Neural progenitor cell (in vitro differentiated cells): ENCODE data around the gene REELD1. TPM values are rescaled to one million over a fixed set of nuclear protein-coding genes. Genes with fewer than 3 reads are reported as not detected.
A peak's percentile ranks its signal among the peaks of the same experiment; 100 is the strongest.

Source experiments
- DNase-seq: peaks from one replicate; pipeline ENCODE4 v3.0.0-alpha.2; 2016; ENCODE audit warnings: low spot score
- H2AFZ ChIP-seq: fragments of 200-600 bp; sonication (generic); replicated peaks from 2 replicates; pipeline ENCODE4 v1.6.1; 2016; ENCODE audit warnings: antibody characterized with exemption
- H3F3A ChIP-seq: fragments of 200-600 bp; sonication (generic); 2 replicates; pipeline ENCODE4 v1.6.1; 2016; ENCODE audit warnings: antibody characterized with exemption, low read depth
- H3K27ac ChIP-seq: fragments of 200-600 bp; sonication (generic); 2 replicates; pipeline ENCODE4 v1.5.1; 2016; ENCODE audit warnings: mild to moderate bottlenecking
- H3K27me3 ChIP-seq: fragments of 200-600 bp; sonication (generic); 2 replicates; pipeline ENCODE4 v1.6.1; 2016; ENCODE audit warnings: mild to moderate bottlenecking, moderate library complexity
- H3K36me3 ChIP-seq: fragments of 200-600 bp; sonication (generic); 2 replicates; pipeline ENCODE4 v1.5.1; 2016
- H3K4me1 ChIP-seq: fragments of 200-600 bp; sonication (generic); 2 replicates; pipeline ENCODE4 v1.6.1; 2016; ENCODE audit warnings: mixed run types
- H3K4me2 ChIP-seq: fragments of 200-600 bp; sonication (generic); 2 replicates; pipeline ENCODE4 v1.6.1; 2016
- H3K4me3 ChIP-seq: fragments of 200-600 bp; sonication (generic); 2 replicates; pipeline ENCODE4 v1.5.1; 2016
- H3K79me2 ChIP-seq: fragments of 200-600 bp; sonication (generic); 2 replicates; pipeline ENCODE4 v1.6.1; 2016; ENCODE audit warnings: low read depth
- H3K9ac ChIP-seq: fragments of 200-600 bp; sonication (generic); 2 replicates; pipeline ENCODE4 v1.6.1; 2016
- H3K9me3 ChIP-seq: fragments of 200-600 bp; sonication (generic); 2 replicates; pipeline ENCODE4 v1.5.1; 2016; ENCODE audit warnings: low read depth
- H4K20me1 ChIP-seq: fragments of 200-600 bp; sonication (generic); 2 replicates; pipeline ENCODE4 v1.6.1; 2016; ENCODE audit warnings: low read depth
- H3K27ac Mint-ChIP-seq: 3 replicates; pipeline ENCODE4 v1.8.0; 2021; ENCODE audit warnings: mixed read lengths
- H3K27me3 Mint-ChIP-seq: 2 replicates; pipeline ENCODE4 v1.8.0; 2022; ENCODE audit warnings: low read depth, mild to moderate bottlenecking, inconsistent platforms, moderate library complexity, mixed read lengths; ENCODE audit not compliant: insufficient read depth
- H3K36me3 Mint-ChIP-seq: 3 replicates; pipeline ENCODE4 v1.8.0; 2021; ENCODE audit warnings: mixed read lengths
- H3K4me1 Mint-ChIP-seq: 3 replicates; pipeline ENCODE4 v1.8.0; 2021; ENCODE audit warnings: mixed read lengths
- H3K4me3 Mint-ChIP-seq: 3 replicates; pipeline ENCODE4 v1.8.0; 2021; ENCODE audit warnings: mild to moderate bottlenecking, moderate library complexity, mixed read lengths
- H3K9me3 Mint-ChIP-seq: 3 replicates; pipeline ENCODE4 v1.8.0; 2020; ENCODE audit warnings: mixed read lengths
- EZH2 ChIP-seq: fragments of 200-600 bp; sonication (generic); IDR thresholded peaks from 2 replicates; pipeline ENCODE4 v1.6.1; 2017; ENCODE audit warnings: antibody characterized with exemption, mild to moderate bottlenecking, moderate library complexity
- EZH2phosphoT487 ChIP-seq: fragments of 200-600 bp; sonication (generic); IDR thresholded peaks from 2 replicates; pipeline ENCODE4 v1.6.1; 2017; ENCODE audit warnings: antibody characterized with exemption
- total RNA-seq: library from RNA; depleted of rRNA; stranded (reverse); fragments of >200 nt; gene quantifications from 2 replicates; pipeline ENCODE4 v1.2.3, GENCODE V29; 2015; ENCODE audit warnings: low replicate concordance
- TF ChIP-seq, protein P1 (sequence below): fragments of 200-600 bp; sonication (generic); IDR thresholded peaks from 2 replicates; pipeline ENCODE4 v1.5.1; 2017; ENCODE audit warnings: antibody characterized with exemption, mild to moderate bottlenecking

The REELD1 gene
- total RNA-seq, 1 donor from 2014 or later, result not detected

DNA sequence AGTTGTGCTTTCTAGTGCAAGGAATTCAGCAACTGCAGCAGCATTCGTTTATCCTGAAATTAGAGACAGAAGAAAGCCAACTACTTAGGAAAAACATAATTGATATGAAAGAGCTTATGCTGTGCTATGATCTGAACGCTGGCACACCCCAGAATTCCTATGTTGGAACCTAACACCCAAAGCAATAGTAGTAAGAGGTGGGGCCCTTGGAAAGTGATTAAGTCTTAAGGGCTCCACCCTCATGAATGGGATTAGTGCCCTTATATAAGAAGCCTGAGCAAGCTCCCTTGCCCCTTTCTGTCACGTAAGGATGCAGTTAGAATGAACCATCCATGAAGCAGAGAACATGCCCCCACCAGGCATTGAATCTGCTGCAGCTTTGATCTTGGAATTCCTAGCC is 44.2 kb upstream of the REELD1 start:
- no peak overlapping the region for H3K27ac ChIP-seq
- no peaks in the 10 kb centered on the region for H3F3A ChIP-seq
- no peak for TF ChIP-seq EZH2
- no peak for TF ChIP-seq EZH2phosphoT487
- TF ChIP-seq, protein P1, sequence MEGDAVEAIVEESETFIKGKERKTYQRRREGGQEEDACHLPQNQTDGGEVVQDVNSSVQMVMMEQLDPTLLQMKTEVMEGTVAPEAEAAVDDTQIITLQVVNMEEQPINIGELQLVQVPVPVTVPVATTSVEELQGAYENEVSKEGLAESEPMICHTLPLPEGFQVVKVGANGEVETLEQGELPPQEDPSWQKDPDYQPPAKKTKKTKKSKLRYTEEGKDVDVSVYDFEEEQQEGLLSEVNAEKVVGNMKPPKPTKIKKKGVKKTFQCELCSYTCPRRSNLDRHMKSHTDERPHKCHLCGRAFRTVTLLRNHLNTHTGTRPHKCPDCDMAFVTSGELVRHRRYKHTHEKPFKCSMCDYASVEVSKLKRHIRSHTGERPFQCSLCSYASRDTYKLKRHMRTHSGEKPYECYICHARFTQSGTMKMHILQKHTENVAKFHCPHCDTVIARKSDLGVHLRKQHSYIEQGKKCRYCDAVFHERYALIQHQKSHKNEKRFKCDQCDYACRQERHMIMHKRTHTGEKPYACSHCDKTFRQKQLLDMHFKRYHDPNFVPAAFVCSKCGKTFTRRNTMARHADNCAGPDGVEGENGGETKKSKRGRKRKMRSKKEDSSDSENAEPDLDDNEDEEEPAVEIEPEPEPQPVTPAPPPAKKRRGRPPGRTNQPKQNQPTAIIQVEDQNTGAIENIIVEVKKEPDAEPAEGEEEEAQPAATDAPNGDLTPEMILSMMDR, result no peak
- H4K20me1 ChIP-seq, result no peaks in the 10 kb centered on the region
- no peaks in the 10 kb centered on the region for H3K9me3 ChIP-seq
- Mint-ChIP-seq H3K36me3 (no peaks in the 10 kb centered on the region), H3K9me3 (no peaks in the 10 kb centered on the region), H3K4me3 (no peak overlapping the region), H3K4me1 (peaks cover 2% of the 10 kb centered on the region), H3K27ac (no peak overlapping the region), H3K27me3 (no peaks in the 10 kb centered on the region)
- peak; percentile 4 for DNase-seq
- no peak overlapping the region for H3K9ac ChIP-seq
- H3K4me2 ChIP-seq, result no peak overlapping the region
- peaks cover under 1% of the 10 kb centered on the region for H3K4me1 ChIP-seq
- no peaks in the 10 kb centered on the region for H3K36me3 ChIP-seq
- no peak overlapping the region for H3K4me3 ChIP-seq
- no peaks in the 10 kb centered on the region for H3K27me3 ChIP-seq
- no peak overlapping the region for H2AFZ ChIP-seq
- H3K79me2 ChIP-seq, result no peaks in the 10 kb centered on the region

DNA sequence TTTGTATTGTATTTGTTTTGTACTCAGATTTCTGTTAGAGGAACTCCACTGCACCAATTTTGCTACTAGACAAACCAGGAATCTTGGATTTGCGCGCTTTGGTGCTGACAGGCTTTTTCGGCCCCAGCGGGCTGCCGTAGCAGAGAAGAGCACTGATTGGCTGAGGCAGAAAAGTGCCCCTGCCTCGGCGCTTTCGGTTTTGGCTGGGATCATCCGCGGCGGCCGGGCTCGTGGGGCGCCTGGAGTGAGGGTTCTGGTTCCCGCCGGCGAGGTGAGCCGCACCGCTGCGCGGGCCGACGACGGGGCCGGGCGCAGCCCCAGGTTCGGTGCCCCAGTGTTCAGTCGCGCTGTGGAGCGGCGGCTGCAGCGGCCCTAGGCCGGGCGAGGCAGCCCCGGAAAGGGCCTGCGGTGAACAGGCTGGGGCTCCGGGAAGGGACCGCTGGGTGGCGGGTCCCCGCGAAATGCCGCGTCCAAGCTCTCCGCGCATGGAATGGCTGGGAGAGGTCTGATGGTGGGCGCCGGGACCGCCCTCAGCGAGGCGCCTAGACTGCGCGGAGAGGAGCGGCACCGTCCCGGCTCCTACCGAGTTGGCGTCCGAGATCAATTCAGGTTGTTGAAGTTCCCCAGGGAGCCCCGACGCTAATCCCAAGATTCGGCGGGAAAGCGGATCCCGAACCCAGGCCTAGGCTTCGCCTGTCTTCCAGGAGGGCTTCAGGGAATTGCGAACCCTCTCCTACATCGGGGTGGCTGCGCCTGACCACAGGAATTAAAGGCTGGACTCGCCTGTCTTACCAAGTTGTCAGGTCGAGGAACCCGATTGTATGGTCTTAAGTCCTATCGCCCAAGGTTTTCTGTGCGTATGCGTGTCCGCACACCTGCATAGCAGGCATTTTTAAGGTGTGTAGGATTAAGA is 38.5 kb upstream of the REELD1 start, which contains the start of gene LSM6:
Gene LSM6 (plus strand): TSS at position 178 of the 913 bp plus-strand sequence. CDS start 7,204 bp downstream, outside the sequence.
- H3K36me3 ChIP-seq, result no peaks in the 10 kb centered on the region
- peak within 1 kb of the TSS; percentile 75 for H3K27ac ChIP-seq
- H3K4me3 ChIP-seq, result peak within 1 kb of the TSS; percentile 74
- DNase-seq, result peak; percentile 83
- peak within 1 kb of the TSS; percentile 94 for H3K4me3 Mint-ChIP-seq
- H2AFZ ChIP-seq, result peak within 1 kb of the TSS; percentile 97
- peak within 1 kb of the TSS; percentile 72 for H3K9ac ChIP-seq
- H3K27me3 Mint-ChIP-seq, result no peaks in the 10 kb centered on the region
- H3K36me3 Mint-ChIP-seq, result no peaks in the 10 kb centered on the region
- peak within 1 kb of the TSS; percentile 88 for H3K4me2 ChIP-seq
- peak within 1 kb of the TSS; percentile 93 for H3K27ac Mint-ChIP-seq
- peaks cover 52% of the 10 kb centered on the region for H3K79me2 ChIP-seq
- H3F3A ChIP-seq, result no peaks in the 10 kb centered on the region
- TF ChIP-seq, protein P1, result no peak
- H3K4me1 Mint-ChIP-seq, result peaks cover 18% of the 10 kb centered on the region
- peaks cover 43% of the 10 kb centered on the region for H4K20me1 ChIP-seq
- H3K4me1 ChIP-seq, result peaks cover 12% of the 10 kb centered on the region
- H3K9me3 Mint-ChIP-seq, result no peaks in the 10 kb centered on the region
- H3K9me3 ChIP-seq, result no peaks in the 10 kb centered on the region
- no peaks in the 10 kb centered on the region for H3K27me3 ChIP-seq

DNA sequence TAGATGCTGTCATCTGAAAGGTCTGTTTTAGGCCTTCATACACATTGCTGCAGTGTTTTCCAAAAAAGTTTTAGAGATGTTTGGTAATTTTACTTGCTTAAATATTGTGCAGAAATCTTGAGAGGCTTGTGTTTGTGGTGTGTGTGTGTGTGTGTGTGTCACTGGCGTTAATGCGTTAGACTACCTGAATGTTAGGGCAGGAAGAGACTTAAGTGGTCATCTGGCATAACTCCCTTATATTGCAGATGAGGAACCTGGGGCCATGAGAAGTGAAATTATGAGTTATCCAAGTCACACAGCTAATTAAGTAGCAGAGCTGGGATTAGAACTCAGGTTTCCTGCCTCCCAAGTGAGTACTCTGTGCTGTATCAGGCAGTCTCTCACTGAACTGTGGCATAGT is 37.4 kb upstream of the REELD1 start:
- H3K27ac Mint-ChIP-seq, result peak overlapping the region; percentile 18
- TF ChIP-seq, protein P1, result no peak
- no peak for TF ChIP-seq EZH2
- no peak for TF ChIP-seq EZH2phosphoT487
- Histone ChIP-seq H3K4me1 (peaks cover 12% of the 10 kb centered on the region), H3K27me3 (no peaks in the 10 kb centered on the region), H3K9ac (peak overlapping the region; percentile 72), H3K27ac (no peak overlapping the region), H3F3A (no peaks in the 10 kb centered on the region), H3K36me3 (no peaks in the 10 kb centered on the region), H2AFZ (no peak overlapping the region), H3K9me3 (no peaks in the 10 kb centered on the region), H3K4me2 (peak overlapping the region; percentile 88), H4K20me1 (peaks cover 54% of the 10 kb centered on the region), H3K79me2 (peaks cover 63% of the 10 kb centered on the region), H3K4me3 (peak overlapping the region; percentile 74)
- H3K4me1 Mint-ChIP-seq, result peaks cover 18% of the 10 kb centered on the region
- no peak for DNase-seq
- no peaks in the 10 kb centered on the region for H3K9me3 Mint-ChIP-seq
- H3K4me3 Mint-ChIP-seq, result peak overlapping the region; percentile 94
- no peaks in the 10 kb centered on the region for H3K36me3 Mint-ChIP-seq
- H3K27me3 Mint-ChIP-seq, result no peaks in the 10 kb centered on the region
